Measurements from ENCODE around the gene PDE7B. TPM values are rescaled to one million over a fixed set of nuclear protein-coding genes. Genes with fewer than 3 reads are reported as not detected.

The PDE7B gene
- total RNA-seq, 1 experiment from 2014 or later, result 0.03 TPM

GRCh38 chr6:136186363-136186762 is 334.9 kb downstream of the PDE7B start:
- BruUV-seq (replicated peaks), result no TSS peak
- CTCF ChIA-PET, result no interaction called here
- intact Hi-C loops (cut with micrococcal nuclease; ENCODE audit: unreplicated experiment) (no loop called here), in situ Hi-C loops (cut with HindIII; ENCODE audit: low pct_unique_long_range_greater_than_20kb, low sequenced_read_pairs) (no loop called here)
- H3K27ac ChIP-seq (ENCODE audit: low read length), result no peak overlapping the region
- no peak overlapping the region for H3K4me3 ChIP-seq (ENCODE audit: low read depth in 2 of 2, low read length in 2 of 2)
- H3K9me3 ChIP-seq (ENCODE audit: control insufficient read depth, insufficient read depth, low read depth, low read length), result no peaks in the 10 kb centered on the region
- TF ChIP-seq, protein P1, sequence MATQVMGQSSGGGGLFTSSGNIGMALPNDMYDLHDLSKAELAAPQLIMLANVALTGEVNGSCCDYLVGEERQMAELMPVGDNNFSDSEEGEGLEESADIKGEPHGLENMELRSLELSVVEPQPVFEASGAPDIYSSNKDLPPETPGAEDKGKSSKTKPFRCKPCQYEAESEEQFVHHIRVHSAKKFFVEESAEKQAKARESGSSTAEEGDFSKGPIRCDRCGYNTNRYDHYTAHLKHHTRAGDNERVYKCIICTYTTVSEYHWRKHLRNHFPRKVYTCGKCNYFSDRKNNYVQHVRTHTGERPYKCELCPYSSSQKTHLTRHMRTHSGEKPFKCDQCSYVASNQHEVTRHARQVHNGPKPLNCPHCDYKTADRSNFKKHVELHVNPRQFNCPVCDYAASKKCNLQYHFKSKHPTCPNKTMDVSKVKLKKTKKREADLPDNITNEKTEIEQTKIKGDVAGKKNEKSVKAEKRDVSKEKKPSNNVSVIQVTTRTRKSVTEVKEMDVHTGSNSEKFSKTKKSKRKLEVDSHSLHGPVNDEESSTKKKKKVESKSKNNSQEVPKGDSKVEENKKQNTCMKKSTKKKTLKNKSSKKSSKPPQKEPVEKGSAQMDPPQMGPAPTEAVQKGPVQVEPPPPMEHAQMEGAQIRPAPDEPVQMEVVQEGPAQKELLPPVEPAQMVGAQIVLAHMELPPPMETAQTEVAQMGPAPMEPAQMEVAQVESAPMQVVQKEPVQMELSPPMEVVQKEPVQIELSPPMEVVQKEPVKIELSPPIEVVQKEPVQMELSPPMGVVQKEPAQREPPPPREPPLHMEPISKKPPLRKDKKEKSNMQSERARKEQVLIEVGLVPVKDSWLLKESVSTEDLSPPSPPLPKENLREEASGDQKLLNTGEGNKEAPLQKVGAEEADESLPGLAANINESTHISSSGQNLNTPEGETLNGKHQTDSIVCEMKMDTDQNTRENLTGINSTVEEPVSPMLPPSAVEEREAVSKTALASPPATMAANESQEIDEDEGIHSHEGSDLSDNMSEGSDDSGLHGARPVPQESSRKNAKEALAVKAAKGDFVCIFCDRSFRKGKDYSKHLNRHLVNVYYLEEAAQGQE (IDR thresholded peaks at IDR 0.05; ENCODE audit: insufficient read depth in 1 of 2, low read depth in 2 of 2, low read length in 1 of 2), result no peak
- POLR2A ChIA-PET, result no interaction called here
- H3K27me3 ChIP-seq (ENCODE audit: control insufficient read depth, insufficient read depth, low read length), result no peaks in the 10 kb centered on the region
- H3K4me1 ChIP-seq (ENCODE audit: control insufficient read depth, insufficient read depth, low read length), result no peaks in the 10 kb centered on the region
- no peaks in the 10 kb centered on the region for H3K36me3 ChIP-seq (ENCODE audit: control insufficient read depth, insufficient read depth, low read length)
- DNase-seq (ENCODE audit: low read depth, low spot score), result no peak
- ATAC-seq, result no peak

DNA sequence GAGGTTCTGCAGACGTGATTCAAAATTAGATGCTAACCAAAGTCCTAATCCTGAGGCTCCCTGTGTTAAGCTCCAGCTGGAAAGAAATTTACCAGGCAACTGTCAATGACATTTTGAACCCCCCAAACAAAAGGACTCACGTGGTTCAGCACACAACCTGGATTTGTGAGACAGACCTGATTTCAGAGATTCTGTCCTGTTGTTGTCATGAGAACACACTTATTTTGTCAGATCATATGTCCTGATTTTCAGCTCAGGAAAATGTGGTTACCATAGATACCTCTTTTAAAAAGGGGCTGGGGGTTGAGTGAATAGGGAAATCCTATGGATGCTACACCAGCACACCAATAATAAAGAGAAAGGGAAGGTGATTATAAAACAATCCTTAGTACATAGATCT is 337.0 kb downstream of the PDE7B start:
- no peak for ATAC-seq
- no peak for TF ChIP-seq POLR2AphosphoS5 (IDR thresholded peaks at IDR 0.05; ENCODE audit: low read depth, low read length)
- TF ChIP-seq, protein P1 (IDR thresholded peaks at IDR 0.05; ENCODE audit: insufficient read depth in 1 of 2, low read depth in 2 of 2, low read length in 1 of 2), result no peak
- TF ChIP-seq SIN3A (IDR thresholded peaks at IDR 0.05; ENCODE audit: borderline replicate concordance, insufficient read depth, low read depth, low read length), result no peak
- TF ChIP-seq, protein P2, sequence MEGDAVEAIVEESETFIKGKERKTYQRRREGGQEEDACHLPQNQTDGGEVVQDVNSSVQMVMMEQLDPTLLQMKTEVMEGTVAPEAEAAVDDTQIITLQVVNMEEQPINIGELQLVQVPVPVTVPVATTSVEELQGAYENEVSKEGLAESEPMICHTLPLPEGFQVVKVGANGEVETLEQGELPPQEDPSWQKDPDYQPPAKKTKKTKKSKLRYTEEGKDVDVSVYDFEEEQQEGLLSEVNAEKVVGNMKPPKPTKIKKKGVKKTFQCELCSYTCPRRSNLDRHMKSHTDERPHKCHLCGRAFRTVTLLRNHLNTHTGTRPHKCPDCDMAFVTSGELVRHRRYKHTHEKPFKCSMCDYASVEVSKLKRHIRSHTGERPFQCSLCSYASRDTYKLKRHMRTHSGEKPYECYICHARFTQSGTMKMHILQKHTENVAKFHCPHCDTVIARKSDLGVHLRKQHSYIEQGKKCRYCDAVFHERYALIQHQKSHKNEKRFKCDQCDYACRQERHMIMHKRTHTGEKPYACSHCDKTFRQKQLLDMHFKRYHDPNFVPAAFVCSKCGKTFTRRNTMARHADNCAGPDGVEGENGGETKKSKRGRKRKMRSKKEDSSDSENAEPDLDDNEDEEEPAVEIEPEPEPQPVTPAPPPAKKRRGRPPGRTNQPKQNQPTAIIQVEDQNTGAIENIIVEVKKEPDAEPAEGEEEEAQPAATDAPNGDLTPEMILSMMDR (IDR thresholded peaks at IDR 0.05), result no peak
- no peak for TF ChIP-seq TCF7L2 (IDR thresholded peaks at IDR 0.05; ENCODE audit: low read depth, low read length)
- ChIA-PET CTCF (no interaction called here), POLR2A (interaction anchor here (0.7 kb wide), 1 partner anchor 11 kb away, joined by 3 read pairs; no protein-coding TSS in a partner anchor)
- Histone ChIP-seq H3K27ac (ENCODE audit: low read length) (no peak overlapping the region), H3K4me1 (ENCODE audit: control insufficient read depth, insufficient read depth, low read length) (no peaks in the 10 kb centered on the region), H3K9me3 (ENCODE audit: control insufficient read depth, insufficient read depth, low read depth, low read length) (no peaks in the 10 kb centered on the region), H3K27me3 (ENCODE audit: control insufficient read depth, insufficient read depth, low read length) (no peaks in the 10 kb centered on the region), H3K36me3 (ENCODE audit: control insufficient read depth, insufficient read depth, low read length) (no peaks in the 10 kb centered on the region), H3K4me3 (ENCODE audit: low read depth in 2 of 2, low read length in 2 of 2) (no peak overlapping the region)
- in situ Hi-C loops (cut with HindIII; ENCODE audit: low pct_unique_long_range_greater_than_20kb, low sequenced_read_pairs) (no loop called here), intact Hi-C loops (cut with micrococcal nuclease; ENCODE audit: unreplicated experiment) (no loop called here)
- no peak for DNase-seq (ENCODE audit: low read depth, low spot score)
- no TSS peak for BruUV-seq (replicated peaks)

All from Panc1 (cell line).